Tongue (tissue), 2 donors: ENCODE measurements around the gene IRS1. TPM values are rescaled to one million over a fixed set of nuclear protein-coding genes. Genes with fewer than 3 reads are reported as not detected.

Source experiments
- DNase-seq: peaks from one replicate; pipeline ENCODE4 v3.0.0-alpha.2; 2015
- total RNA-seq: library from RNA; depleted of rRNA; stranded (reverse); fragments of >200 nt; gene quantifications from one replicate; pipeline ENCODE4 v1.2.3, GENCODE V29; 2014

IRS1 gene
- total RNA-seq, 1 donor from 2014 or later = 16.1 TPM

DNA sequence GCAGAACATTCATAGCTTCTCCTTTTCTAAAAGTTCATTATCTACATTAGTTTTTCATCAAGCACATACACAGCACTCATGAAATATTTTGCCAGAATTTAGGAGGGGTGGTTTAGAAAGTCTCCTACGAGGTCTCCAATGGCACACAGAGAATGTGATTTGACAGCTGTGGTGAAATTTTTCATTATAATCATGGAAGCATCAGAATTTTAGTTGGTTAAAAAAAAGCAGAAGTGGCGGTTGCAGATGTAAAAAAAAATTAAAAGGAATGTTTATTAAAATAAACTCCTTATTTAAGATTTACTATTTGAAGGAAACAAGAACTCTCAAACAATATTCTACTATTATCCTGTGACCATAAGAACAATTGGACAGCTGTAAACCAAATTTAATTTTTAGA is 25.4 kb upstream of the IRS1 start:
- DNase-seq = no peak

DNA sequence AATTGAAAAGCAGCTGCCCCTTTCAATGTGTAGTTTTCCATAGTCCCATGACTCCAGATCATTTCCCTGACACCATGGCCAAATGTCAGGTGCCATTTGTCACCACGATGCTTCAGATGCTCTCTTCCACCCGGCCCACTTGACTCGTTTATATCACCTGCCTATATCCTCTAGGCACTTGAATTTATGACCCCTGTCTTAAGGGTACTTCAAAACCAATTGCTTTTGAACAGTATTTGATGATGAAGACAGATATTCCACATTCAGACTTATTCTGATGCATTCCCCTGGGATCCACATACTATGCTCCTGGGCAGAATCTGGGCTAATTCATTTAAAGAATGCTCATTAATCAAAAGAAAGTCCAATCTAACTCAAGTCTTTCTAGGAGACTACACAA is 19.3 kb upstream of the IRS1 start:
- DNase-seq = no peak

DNA sequence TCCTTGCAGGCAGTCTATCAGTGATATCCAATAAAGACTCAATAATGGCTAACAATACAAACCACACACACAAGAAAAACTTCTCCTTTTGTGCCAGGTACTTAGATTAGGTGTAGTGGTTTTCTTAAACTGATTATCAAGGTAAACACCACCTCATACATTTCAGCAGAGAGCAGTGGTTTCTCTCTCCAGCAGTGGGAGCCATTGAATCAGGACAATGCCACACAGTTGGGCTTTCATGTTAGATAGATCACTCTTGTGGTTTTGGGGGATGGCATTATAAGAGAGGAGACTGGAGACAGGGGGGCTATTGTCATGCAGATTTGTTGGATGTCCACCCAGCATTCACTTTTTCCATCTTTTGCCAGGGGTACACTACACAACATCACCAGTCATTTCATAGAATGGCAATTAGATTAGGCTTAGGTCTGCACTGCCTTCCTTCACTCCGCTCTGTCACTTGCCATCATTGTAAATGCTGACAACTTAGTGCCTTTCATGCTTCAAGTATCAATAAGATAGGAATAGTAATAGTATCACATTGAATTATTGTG is 13.6 kb upstream of the IRS1 start:
- DNase-seq = no peak

DNA sequence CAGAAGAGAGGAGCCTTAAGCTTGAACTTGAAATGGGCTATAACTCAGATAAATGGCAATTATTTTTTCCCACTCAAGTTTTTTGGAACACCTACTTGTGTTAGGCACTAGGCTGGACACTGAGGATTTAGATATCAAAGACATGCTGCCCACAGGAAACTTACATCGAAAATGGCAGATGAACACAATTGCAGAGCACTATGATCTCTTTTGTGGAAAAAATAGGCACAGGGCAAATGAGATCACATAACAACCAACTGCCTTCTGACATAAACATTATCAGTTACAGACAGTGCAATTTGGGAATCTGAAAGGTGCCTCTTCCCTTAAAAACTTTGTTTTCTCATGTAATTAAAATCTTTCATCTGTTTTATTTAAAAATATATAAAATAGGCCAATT is 3.8 kb upstream of the IRS1 start:
- DNase-seq = no peak

DNA sequence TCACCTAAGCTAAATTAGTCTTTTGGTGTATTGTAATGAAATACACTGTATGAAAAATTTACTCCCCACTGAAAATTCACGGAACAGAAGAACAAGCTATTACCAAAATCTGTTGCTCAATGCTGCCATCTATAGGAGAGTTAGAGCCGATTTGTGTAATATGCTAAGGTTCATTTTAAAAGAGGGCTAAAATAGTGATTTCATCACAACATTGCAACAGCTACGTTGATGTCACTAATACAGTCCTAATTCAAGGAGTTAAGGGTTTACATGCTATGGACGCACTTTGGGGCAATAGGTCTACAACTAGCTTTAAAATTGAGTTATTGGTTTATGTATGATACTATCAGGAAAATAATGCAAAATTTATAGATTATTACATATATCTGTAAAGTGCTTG is 3.0 kb upstream of the IRS1 start:
- peak; percentile 90 for DNase-seq

DNA sequence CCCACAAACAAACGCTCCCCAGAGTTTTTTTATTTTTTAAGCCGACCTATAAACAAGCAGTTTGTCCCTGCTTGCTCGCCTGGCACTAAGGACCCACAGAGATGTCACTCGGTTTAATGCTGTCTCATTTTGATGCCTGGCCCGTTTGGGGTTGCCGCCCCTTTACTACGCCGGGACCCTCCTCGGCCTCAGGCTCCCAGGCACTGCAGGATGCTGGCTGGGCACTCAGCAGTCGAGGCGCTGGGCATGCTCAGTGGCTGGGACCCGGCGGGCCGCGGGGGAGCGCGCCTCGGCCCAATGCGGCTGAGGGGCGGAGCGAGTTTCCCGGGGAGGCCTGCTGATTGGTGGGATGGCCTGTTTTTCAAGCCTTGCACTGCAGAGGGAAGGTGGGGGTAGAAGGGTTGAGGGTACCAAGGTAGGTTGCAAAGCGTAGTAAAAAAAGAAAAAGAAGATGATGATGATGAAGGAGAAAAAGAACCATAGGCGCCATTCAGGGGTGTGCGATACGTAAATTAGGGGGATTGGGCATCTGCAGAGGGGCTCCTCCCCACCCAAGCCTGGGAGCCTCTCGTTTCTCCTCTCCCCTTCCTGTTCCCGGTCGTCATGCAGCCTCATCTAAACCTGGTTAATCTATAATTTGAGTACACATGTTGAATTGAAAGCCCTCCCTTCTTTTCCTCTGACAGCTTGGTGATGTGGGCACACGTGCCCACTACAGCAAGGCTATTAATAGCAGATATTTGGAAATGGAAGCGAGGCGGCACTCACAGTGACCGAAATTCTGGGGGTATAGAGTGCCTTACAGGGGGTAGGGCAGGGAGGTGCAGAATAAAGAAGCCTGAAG is 1.5 kb upstream of the IRS1 start:
- peak; percentile 86 for DNase-seq

DNA sequence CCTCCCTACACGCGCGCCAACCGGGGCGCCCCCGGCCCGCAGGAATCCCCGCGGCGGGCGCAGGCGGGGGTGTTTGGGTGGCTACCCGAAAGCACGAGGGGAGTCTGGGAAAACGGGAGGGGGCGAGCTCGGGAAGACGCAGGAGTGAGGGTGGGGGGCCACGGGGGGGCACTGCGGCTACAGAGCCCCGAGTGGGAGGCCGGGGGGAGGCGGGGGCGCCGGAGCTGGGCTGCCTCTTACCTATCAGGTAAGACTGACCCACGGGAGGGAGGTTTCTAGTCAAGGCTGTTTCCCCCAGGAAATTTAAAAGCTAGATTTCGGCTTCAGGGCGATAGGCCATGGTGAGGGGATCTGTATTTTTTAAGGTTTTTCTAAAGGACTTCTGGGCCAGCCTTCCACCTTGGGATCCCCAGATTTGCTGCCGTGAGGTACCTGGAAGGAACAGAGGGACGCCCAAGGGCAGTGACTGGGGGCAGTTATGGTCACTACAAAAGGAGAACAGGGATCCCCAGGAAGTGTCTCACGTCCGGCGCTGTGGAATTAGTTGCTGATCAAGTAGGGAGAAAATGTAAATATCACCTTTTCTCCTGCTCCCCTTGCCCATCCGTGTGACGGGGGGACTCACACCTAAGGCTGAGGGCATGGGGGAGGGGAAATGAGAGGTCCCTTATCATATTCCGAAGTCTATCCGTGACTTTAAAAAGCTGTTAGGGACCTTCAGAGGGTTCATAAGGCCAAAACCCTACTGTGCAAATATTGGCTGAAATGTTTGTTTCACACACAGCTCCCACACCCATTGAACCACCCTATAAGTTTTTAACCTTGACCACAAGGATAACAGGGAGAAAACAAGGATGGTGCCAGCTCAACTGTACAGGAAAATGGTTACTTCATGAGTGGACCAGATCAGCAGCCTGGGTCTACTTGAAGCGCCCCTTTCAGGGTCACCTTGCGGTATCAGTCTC is 638 bp upstream of the IRS1 start:
- DNase-seq = peak; percentile 33

DNA sequence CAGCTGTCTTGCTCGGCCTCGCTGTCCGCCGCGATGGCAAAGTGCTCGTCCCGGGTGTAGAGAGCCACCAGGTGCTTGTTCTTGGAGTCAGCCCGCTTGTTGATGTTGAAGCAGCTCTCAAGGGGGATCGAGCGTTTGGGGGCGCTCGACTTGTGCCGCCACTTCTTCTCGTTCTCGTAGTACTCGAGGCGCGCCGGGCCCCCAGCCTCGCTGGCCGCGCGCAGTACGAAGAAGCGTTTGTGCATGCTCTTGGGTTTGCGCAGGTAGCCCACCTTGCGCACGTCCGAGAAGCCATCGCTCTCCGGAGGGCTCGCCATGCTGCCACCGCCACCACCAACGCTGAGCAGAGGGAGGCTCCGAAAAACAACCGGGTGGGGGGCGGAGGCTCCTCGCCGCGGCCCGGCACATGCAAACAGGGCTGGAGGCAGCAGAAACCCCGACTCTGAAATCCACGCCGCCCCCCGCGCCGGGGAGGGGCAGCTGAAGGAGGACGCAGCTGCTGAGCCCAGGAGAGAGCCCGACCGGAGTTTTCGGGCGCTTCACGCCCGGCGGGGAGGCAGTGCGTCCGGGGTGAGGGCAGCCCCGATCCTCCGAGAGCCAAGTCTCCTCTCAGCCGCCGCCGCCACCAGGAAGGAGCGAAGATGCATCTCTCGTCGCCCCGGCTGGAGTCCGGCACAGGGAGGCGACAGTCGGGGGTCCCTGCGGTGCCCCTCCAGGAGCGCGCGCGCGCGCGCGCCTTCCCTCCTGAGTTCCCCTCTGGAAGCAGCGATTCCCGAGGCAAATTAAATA is 1.0 kb downstream of the IRS1 start:
- DNase-seq = peak; percentile 79

DNA sequence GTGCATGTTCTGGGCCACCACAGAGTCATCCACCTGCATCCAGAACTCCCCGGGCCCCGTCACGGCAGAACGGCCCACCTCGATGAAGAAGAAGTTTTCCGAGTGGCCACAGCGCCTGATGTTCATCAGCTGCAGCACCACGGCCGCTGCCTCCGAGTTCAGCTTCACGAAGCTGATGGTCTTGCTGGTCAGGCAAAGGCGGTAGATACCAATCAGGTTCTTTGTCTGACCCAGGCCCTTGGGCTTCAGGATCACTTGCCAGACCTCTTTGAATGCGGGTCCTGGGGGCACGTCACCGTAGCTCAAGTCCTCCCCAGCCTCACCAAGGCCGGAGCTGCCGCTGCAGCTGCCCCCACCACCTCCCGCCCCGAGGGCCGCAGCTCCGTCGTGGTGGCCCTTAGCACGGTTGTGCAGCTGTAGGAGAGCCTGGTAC is 1.6 kb downstream of the IRS1 start:
- no peak for DNase-seq

DNA sequence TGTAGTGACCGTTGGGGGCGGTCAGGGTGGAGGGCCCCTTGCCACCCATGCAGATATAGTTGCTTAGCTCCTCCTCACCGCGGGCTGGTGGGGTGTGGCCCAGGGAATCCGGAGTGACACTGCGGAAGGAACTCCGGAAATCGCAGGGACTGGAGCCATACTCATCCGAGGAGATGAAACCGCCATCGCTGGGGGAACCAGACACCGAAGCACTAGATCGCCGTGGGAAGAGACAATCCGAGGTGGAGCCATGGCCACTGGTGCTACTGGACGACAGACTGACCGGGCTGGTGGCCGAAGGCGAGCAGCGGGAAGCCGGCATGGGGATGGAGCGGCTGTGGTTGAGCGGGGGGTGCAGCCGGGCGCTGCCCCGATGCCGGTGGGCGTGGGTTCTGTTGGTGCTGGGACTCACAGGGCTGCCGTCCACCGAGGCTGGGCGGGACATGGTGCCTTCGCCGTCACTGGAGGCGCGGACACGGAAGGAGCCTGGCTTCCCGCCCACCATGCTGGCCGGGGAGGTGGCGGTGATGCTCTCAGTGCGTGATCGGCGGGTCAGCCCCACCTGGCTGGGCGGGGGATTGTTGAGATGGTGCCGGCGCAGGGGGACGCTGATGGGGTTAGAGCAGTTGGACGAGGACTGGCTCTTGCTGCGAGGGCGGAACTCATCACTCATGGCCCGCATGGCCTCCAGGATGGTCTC is 2.2 kb downstream of the IRS1 start:
- no peak for DNase-seq

DNA sequence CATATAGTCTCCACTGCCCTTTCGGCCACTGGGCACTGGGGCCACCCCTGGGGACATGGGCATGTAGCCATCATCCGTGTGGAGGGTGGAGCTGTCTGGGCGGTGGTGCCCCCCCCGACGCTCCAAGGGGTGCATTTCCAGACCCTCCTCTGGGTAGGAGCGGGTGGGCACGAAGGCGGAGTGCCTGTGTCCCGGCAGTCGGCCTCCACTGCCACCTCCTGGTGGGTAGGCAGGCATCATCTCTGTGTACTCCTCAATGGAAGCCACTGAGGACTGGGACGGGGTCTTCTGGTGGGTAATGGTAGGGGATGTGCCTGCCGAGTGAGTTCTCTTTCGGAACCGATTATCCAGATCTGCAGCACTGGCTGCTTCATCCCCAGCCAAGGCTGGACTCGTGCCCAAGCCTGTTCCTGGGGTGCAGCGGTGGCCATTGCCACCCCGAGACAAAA is 2.8 kb downstream of the IRS1 start:
- peak; percentile 25 for DNase-seq

DNA sequence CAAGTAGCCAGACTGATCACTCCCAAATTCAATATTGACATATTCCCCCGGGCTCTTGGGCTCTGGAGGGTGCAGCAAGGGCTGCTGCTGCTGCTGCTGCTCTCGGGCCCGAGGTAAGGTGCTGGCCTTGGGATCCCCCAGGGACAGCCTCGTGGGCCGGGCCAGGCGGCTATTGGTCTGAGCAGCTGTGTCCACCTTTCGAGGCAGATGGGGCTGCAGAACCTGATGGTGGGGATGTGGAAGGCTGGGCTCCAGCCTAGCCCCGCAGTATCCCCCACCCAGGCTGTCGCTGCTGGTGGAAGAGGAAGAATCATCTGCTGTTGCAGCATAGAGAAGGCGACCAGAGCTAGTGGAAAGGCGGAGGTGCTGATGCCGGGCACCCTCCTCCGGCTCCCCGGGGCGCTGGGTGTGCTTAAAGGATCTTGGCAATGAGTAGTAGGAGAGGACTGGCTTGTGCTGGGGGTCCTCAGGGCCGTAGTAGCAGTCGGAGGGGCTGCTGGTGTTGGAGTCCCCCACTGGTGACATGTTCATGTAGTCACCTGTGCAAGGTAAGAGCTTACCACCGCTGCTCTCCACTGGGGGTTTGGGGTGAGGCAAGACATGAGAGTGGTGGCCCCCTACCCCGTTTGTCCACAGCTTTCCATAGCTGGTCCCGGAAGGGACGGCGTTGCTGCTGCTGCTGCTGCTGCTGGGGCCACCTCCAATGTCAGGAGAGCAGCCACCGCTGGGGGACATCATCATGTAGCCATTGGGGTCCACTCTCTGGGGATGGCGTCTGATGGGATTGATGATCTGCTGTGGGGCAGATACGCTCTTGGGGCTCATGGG is 3.4 kb downstream of the IRS1 start:
- no peak for DNase-seq

DNA sequence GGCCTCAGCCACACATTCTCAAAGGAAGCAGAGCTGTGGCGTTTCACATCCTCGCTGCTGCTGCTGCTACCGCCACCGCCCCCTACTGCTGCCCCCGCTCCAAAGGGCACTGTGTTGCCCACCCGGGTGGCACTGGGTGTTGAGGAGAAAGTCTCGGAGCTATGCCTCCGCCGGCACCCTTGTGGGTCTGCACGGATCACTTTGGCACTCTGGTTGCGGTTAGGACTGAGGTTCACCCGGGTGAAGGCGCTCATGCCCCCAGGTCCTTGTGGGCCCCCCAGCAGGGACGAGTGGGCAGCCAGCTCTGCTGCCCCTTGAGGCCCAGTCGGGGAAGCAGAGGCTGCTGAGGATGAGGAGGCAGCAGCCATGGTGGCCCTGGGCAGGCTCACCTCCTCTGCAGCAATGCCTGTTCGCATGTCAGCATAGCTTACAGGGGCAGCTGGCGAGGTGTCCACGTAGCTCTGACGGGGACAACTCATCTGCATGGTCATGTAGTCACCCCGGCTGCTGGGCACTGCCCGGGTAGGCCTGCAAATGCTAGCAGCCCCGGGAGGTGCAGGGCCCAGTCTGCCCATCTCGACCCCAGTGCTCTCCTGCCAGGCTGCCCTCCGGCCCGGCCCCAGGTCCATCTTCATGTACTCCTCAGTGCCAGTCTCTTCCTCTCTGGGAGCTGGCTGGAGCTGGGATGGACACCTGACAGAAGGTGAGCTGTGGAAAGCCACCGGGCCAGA is 4.2 kb downstream of the IRS1 start:
- DNase-seq = peak; percentile 6

DNA sequence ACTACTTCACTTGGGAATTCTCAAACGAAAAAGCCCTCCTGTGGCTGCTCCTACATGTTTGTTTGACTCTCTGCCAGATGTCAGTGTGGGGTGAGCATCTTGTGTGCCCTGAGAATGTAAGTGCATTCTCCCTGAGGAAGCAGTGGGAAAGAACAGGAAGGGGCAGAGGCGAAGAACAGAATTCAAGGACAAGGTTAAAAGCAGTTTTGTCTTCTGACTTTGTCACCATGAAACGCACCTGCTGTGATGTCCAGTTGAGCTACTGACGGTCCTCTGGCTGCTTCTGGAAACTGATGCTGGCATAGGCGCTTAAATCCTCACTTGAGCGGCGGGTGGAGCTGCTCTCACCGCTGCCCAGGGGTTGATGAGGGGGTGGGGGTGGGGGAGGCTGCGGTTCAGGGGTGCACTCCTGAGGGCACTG is 4.9 kb downstream of the IRS1 start:
- peak; percentile 53 for DNase-seq

DNA sequence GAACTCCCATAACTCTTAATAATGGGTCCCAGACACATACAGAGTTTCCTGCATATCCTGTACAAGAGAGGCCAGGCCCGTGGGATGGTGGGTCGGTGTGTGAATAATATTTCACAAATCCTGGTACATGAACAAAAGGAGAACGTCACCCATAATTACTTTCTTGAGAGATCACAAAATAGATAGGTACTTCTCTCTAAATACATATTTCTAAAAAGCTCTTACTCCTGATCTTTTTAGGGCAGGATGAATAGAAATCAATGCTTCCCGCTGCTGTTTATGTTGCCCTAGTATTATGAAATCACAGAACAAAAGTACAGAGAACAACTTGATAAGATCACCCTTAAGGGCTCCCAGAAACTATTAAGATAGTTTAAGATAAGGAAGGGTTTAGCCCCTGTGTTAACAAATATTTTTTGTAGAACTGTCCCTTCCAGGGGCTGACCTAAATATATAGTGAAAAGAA is 5.4 kb downstream of the IRS1 start:
- peak; percentile 16 for DNase-seq

DNA sequence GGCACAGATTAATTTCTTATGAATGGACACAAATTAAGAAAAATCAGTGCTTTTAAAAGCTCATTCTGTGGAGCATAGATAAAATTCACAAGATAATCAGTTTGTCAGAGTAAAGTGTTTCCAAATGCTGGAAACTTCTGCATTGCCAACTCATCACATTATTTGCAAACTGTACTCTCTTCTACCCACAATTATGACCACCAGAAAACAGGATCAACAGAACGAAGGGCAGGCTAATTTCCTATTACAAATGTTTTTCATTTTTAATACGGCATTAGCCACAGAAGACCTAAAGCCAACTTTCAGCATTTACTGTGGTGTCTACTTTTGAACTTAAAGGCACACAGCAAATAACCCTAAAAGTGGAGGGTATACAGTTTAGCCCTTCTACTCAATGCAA is 6.0 kb downstream of the IRS1 start:
- no peak for DNase-seq

DNA sequence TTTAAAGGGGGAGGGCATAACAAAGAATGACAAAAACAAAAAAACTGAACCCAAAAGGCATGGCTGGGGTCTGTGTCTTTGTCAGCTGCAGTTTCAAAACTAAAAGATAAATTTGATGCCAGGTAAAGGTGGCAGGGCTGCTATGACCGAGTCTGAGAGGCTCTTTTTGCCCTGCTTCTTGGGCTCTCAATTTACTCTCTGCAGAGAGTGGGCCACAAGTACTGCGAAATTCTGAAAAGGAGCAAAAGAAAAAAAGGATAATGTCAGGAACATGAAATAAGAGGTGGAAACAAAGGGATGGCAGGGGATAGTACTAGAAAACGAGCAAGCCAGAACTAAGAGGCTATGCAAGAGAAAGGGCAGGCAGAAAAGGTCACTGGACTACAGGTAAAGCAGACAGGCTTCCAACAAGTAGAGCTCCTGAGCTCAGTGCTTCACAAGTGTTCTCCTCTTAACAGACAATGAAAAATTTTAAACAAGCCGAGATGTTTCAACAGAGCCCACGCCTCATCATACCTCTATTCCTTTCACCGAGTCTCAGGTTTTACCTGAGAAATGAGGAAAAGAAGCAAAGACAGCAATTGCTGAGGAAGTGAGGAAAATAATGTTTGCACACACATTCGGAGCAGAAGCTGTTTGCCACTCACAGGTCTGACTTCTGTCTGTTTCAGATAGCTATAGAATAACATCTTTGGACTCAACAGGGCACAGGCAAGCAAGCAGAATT is 7.3 kb downstream of the IRS1 start:
- DNase-seq = peak; percentile 31

DNA sequence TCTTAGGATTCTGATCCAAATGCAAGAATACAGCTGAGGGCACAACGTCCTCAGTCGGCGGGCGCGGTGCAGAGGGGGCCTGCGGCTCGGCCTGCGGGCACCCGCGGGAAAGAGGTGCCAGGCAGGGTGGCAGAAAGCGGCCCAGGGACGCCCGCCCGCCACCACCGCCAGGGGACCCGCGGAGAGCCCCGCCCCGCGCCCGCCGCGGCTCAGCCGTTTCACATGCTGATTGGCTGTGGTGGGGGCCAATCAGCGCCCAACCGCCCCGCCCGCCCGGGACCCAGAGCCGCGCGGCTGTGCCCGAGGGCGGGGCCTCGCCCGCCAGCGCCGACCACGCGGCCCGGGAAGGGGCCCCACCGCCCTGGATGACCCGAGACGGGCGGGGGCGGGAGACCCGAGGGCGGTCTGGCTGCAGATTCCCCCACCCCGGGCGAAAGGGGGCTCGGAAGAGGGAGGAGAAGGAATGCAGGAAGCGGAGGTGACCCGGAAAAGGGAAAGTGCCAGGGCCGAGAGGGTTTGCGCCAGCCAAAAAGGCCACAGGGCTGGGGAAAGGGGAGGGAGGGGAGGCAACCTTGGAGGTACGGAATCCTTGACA is 8.0 kb downstream of the IRS1 start:
- DNase-seq = peak; percentile 95
